ENCODE results near the gene SEMA6C. TPM values are rescaled to one million over a fixed set of nuclear protein-coding genes. Genes with fewer than 3 reads are reported as not detected.

Gene SEMA6C
- total RNA-seq, 1 experiment from 2014 or later, result 8.2 TPM

GRCh38 chr1:151159373-151159772 is 12.9 kb upstream of the SEMA6C start:
- H2AFZ ChIP-seq (ENCODE audit: low read depth, low read length, poor library complexity, severe bottlenecking), result no peak overlapping the region
- H3K36me3 ChIP-seq (ENCODE audit: control insufficient read depth in 1 of 2, insufficient read depth in 2 of 2, low read length in 2 of 2), result peaks cover 0 to 9% of the 10 kb centered on the region in 2 experiments; a peak in 2 of 4 replicates
- no peak for DNase-seq (ENCODE audit: low read depth, low spot score)
- no peaks in the 10 kb centered on the region for H3K27me3 ChIP-seq (ENCODE audit: insufficient read depth, low read length)
- no peaks in the 10 kb centered on the region for H3K9me3 ChIP-seq (ENCODE audit: control insufficient read depth in 1 of 2, insufficient read depth in 1 of 2, low read depth in 1 of 2, low read length in 2 of 2)
- H3K4me1 ChIP-seq (ENCODE audit: control insufficient read depth in 1 of 2, insufficient read depth in 2 of 2, low read length in 2 of 2), result peaks cover 2 to 6% of the 10 kb centered on the region in 2 experiments; a peak in 3 of 4 replicates
- H3K9ac ChIP-seq (ENCODE audit: low read length), result no peak overlapping the region
- no peak overlapping the region for H3K4me3 ChIP-seq (replicated peaks in 1 of 2; ENCODE audit: low read depth in 1 of 2, low read length in 2 of 2)
- no peaks in the 10 kb centered on the region for H3K9me2 ChIP-seq (ENCODE audit: insufficient read depth)
- RAD21 ChIA-PET (ENCODE audit: low non-redundant PET in 1 of 2, low total read pairs in 2 of 2, uncharacterized antibody in 2 of 2, unreplicated experiment in 2 of 2), result no interaction called here
- POLR2A ChIA-PET, result no interaction called here
- TF ChIP-seq POLR2AphosphoS5 (IDR thresholded peaks at IDR 0.05; ENCODE audit: low read depth, low read length) (no peak), REST (IDR thresholded peaks at IDR 0.05; ENCODE audit: low read depth) (no peak)
- CTCF ChIA-PET, result interaction anchor here (5.8 kb wide), 1 partner anchor 59 kb away, joined by 63 read pairs; no protein-coding TSS in a partner anchor
- peaks cover under 1% of the 10 kb centered on the region; the same call in 1 of the 2 replicates for H3K79me2 ChIP-seq (ENCODE audit: insufficient read depth, low read length)
- no peak overlapping the region for H3K27ac ChIP-seq (ENCODE audit: low read depth, low read length)
- no peak for ATAC-seq
- H3K4me2 ChIP-seq (ENCODE audit: low read length), result no peak overlapping the region
- intact Hi-C loops (cut with micrococcal nuclease), result no loop called here
- BruUV-seq (replicated peaks), result no TSS peak
- no peaks in the 10 kb centered on the region for H4K20me1 ChIP-seq (ENCODE audit: insufficient read depth)

DNA sequence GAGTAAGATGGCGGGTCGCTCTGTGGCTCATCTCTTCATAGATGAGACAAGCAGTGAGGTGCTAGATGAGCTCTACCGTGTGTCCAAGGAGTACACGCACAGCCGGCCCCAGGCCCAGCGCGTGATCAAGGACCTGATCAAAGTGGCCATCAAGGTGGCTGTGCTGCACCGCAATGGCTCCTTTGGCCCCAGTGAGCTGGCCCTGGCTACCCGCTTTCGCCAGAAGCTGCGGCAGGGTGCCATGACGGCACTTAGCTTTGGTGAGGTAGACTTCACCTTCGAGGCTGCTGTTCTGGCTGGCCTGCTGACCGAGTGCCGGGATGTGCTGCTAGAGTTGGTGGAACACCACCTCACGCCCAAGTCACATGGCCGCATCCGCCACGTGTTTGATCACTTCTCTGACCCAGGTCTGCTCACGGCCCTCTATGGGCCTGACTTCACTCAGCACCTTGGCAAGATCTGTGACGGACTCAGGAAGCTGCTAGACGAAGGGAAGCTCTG is 12.4 kb upstream of the SEMA6C start:
- H3K9ac ChIP-seq (ENCODE audit: low read length), result no peak overlapping the region
- H3K4me1 ChIP-seq (ENCODE audit: control insufficient read depth in 1 of 2, insufficient read depth in 2 of 2, low read length in 2 of 2), result peaks cover 2 to 6% of the 10 kb centered on the region in 2 experiments; a peak in 3 of 4 replicates
- DNase-seq (ENCODE audit: low read depth, low spot score) (no peak), ATAC-seq (no peak)
- no peak overlapping the region for H3K4me2 ChIP-seq (ENCODE audit: low read length)
- H4K20me1 ChIP-seq (ENCODE audit: insufficient read depth), result no peaks in the 10 kb centered on the region
- intact Hi-C loops (cut with micrococcal nuclease), result no loop called here
- peaks cover 0 to 9% of the 10 kb centered on the region in 2 experiments; a peak in 2 of 4 replicates for H3K36me3 ChIP-seq (ENCODE audit: control insufficient read depth in 1 of 2, insufficient read depth in 2 of 2, low read length in 2 of 2)
- H3K27me3 ChIP-seq (ENCODE audit: insufficient read depth, low read length), result no peaks in the 10 kb centered on the region
- H3K4me3 ChIP-seq (replicated peaks in 1 of 2; ENCODE audit: low read depth in 1 of 2, low read length in 2 of 2), result no peak overlapping the region
- ChIA-PET RAD21 (ENCODE audit: low non-redundant PET in 1 of 2, low total read pairs in 2 of 2, uncharacterized antibody in 2 of 2, unreplicated experiment in 2 of 2) (no interaction called here), CTCF (interaction anchor here (5.8 kb wide), 1 partner anchor 58 kb away, joined by 63 read pairs; no protein-coding TSS in a partner anchor), POLR2A (no interaction called here)
- no peaks in the 10 kb centered on the region for H3K9me2 ChIP-seq (ENCODE audit: insufficient read depth)
- no peak overlapping the region for H2AFZ ChIP-seq (ENCODE audit: low read depth, low read length, poor library complexity, severe bottlenecking)
- BruUV-seq (replicated peaks), result no TSS peak
- no peaks in the 10 kb centered on the region for H3K79me2 ChIP-seq (ENCODE audit: insufficient read depth, low read length)
- H3K27ac ChIP-seq (ENCODE audit: low read depth, low read length), result no peak overlapping the region
- no peaks in the 10 kb centered on the region for H3K9me3 ChIP-seq (ENCODE audit: control insufficient read depth in 1 of 2, insufficient read depth in 1 of 2, low read depth in 1 of 2, low read length in 2 of 2)
- TF ChIP-seq POLR2A (IDR thresholded peaks at IDR 0.05; ENCODE audit: borderline replicate concordance, extremely low read depth, insufficient read depth, insufficient read length) (no peak), SIN3A (IDR thresholded peaks at IDR 0.05; ENCODE audit: low read depth) (no peak), CBX3 (IDR thresholded peaks at IDR 0.05; ENCODE audit: low read depth) (no peak), SRF (IDR thresholded peaks at IDR 0.05; ENCODE audit: low read depth) (no peak), REST (IDR thresholded peaks at IDR 0.05; ENCODE audit: low read depth) (no peak), RAD21 (IDR thresholded peaks at IDR 0.05; ENCODE audit: low read depth) (no peak), EZH2 (IDR thresholded peaks at IDR 0.05) (no peak), CTCF (IDR thresholded peaks at IDR 0.05 in 2 of 3, conservative IDR thresholded peaks at IDR 0.05 in 1 of 3; ENCODE audit: borderline replicate concordance in 1 of 3, insufficient read depth in 1 of 3, low read depth in 2 of 3, low read length in 2 of 3) (no peak), CEBPB (IDR thresholded peaks at IDR 0.05; ENCODE audit: low read depth) (no peak)

All from HCT116 (cell line).